Head of caudate nucleus (tissue), 42 donors: ENCODE measurements around the gene GABBR2.
A peak's percentile ranks its signal among the peaks of the same experiment; 100 is the strongest.
"Not testable (repeated sequence)": the region's sequence is repeated elsewhere in the genome, so short reads cannot be mapped to it uniquely, and the experiment has no call there.

ENCODE experiments used
- DNase-seq, 42 donors: peaks; one replicate each; pipeline versions ENCODE4 v3.0.0 to v3.0.0-alpha.2; 2020 to 2021; ENCODE audit warnings: mixed read lengths in 7 of 42
- intact Hi-C: fragments of 100-400 bp; cut with DNase I; formaldehyde crosslinking; loops from one replicate; pipeline ENCODE4 v1.15.0; 2022

The GABBR2 gene

GRCh38 chr9:98605116-98605515 is 103.6 kb downstream of the GABBR2 start:
- intact Hi-C loops, result no loop called here
- no peak for DNase-seq

- intact Hi-C loops, result no loop called here
- DNase-seq, result peak in 1 of 42 donors; percentile 27
These were observed 104.8 kb downstream of the GABBR2 start for GRCh38 chr9:98603821-98604383.

GRCh38 chr9:98602839-98603500 is 105.8 kb downstream of the GABBR2 start:
- no peak for DNase-seq
- intact Hi-C loops, result no loop called here

- intact Hi-C loops, result no loop called here
- DNase-seq, result no peak
These were observed 108.1 kb downstream of the GABBR2 start for GRCh38 chr9:98600631-98601030.

GRCh38 chr9:98599566-98600216 is 109.0 kb downstream of the GABBR2 start:
- intact Hi-C loops, result no loop called here
- DNase-seq, result no peak

GRCh38 chr9:98598861-98599260 is 109.9 kb downstream of the GABBR2 start:
- no peak for DNase-seq
- intact Hi-C loops, result no loop called here

GRCh38 chr9:98597236-98597771 is 111.4 kb downstream of the GABBR2 start:
- intact Hi-C loops, result no loop called here
- DNase-seq, result no peak

GRCh38 chr9:98596486-98596885 is 112.2 kb downstream of the GABBR2 start:
- intact Hi-C loops, result no loop called here
- DNase-seq, result no peak

GRCh38 chr9:98594546-98595160 is 114.1 kb downstream of the GABBR2 start:
- intact Hi-C loops, result no loop called here
- DNase-seq, result no peak

- DNase-seq, result no peak
- intact Hi-C loops, result no loop called here
These were observed 115.1 kb downstream of the GABBR2 start for GRCh38 chr9:98593354-98594253.

- no peak for DNase-seq
- intact Hi-C loops, result no loop called here
These were observed 117.0 kb downstream of the GABBR2 start for GRCh38 chr9:98591696-98592095.

GRCh38 chr9:98590101-98590500 is 118.6 kb downstream of the GABBR2 start:
- intact Hi-C loops, result no loop called here
- DNase-seq, result no peak

- DNase-seq, result no peak
- intact Hi-C loops, result no loop called here
These were observed 119.6 kb downstream of the GABBR2 start for GRCh38 chr9:98589102-98589501.

GRCh38 chr9:98584853-98585438 is 123.8 kb downstream of the GABBR2 start:
- intact Hi-C loops, DNase-seq: not testable (repeated sequence)

- intact Hi-C loops, result no loop called here
- no peak for DNase-seq
These were observed 124.7 kb downstream of the GABBR2 start for GRCh38 chr9:98584059-98584458.

- no peak for DNase-seq
- intact Hi-C loops, result no loop called here
These were observed 125.3 kb downstream of the GABBR2 start for GRCh38 chr9:98583417-98583816.

- intact Hi-C loops, result no loop called here
- DNase-seq, result no peak
These were observed 127.8 kb downstream of the GABBR2 start for GRCh38 chr9:98580956-98581355.

GRCh38 chr9:98579700-98580099 is 129.0 kb downstream of the GABBR2 start:
- no peak for DNase-seq
- intact Hi-C loops, result no loop called here

- DNase-seq, result no peak
- intact Hi-C loops, result no loop called here
These were observed 131.3 kb downstream of the GABBR2 start for GRCh38 chr9:98577446-98577845.
